ENCODE measurements around the gene NUBP1.
A peak's percentile ranks its signal among the peaks of the same experiment; 100 is the strongest.
"Not testable (repeated sequence)": the region's sequence is repeated elsewhere in the genome, so short reads cannot be mapped to it uniquely, and the experiment has no call there.

The NUBP1 gene

DNA sequence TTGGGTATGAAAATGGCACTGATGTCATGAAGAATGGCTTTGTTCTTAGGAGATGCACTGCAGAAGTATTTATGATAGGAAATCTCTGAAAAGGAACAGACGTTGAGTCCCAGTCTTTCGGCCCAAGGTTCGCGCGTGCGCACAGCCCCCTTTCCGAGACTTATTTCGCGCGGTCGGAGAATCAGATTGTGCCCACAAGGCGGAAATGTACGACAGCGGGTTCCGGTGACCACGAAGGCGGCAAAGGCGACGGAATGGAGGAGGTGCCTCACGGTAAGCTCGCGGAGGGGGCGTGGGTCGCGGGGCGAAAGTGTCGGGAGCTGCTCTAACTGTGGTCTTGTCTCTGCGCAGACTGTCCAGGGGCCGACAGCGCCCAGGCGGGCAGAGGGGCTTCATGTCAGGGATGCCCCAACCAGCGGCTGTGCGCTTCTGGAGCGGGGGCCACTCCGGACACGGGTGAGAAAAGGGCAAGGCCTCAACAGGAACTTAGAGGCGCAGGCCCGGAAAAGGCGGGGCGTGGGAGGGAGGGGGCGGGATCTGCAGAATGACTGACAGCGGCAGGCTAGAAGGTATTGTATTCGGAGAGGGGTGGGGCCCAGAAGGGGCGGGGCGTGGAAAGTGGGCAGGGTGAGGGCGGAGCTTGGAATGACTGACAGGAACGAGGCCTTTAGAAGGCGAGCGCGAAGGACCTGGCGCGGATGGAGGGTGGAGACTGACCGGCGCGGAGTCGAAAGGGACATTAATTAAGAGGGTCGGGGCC, at the start of gene NUBP1:
Gene NUBP1, plus strand, starts transcription at position 233 of the 760 bp plus-strand sequence. Its CDS starts 22 bp downstream, at position 255.
- DNase-seq = peak; percentile 63

DNA sequence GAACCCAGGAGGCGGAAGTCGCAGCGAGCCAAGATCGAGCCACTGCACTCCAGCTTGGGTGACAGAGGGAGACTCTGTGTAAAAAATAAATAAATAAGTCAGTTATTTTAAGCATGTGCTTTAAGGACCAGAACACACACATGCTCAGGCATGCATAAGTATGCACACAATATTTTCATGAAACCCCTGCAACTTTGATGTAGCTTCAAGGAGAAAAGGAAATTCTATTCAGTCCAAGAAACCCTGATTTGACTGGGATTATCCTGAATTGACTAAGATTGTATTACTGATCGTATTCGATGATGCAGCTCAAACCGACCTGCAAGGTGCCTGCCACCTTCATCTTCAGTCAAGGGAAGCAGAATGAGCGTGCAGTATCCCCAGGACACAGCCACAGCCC, 49.8 kb upstream of the NUBP1 start:
- no peak for DNase-seq

DNA sequence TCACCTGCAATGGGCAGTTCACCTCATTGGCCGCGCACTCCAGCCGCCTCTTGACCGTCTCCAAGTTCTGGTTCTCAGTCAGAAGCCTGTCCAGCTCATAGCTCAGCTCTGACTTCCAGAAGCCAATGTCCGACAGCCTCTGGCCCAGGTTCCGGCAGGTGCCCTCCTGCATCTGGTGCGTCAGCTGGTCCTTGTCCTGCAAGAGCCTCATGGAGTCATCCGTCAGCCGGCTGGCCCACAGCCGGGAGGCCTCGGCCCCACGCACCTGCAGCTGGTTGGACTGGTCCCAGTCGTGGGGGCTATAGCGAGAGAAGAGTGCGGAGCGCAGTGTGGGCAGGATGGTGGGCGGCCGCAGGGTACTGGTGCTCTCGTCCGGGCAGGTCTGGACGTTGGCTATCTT, 49.3 kb upstream of the NUBP1 start:
- DNase-seq = no peak

DNA sequence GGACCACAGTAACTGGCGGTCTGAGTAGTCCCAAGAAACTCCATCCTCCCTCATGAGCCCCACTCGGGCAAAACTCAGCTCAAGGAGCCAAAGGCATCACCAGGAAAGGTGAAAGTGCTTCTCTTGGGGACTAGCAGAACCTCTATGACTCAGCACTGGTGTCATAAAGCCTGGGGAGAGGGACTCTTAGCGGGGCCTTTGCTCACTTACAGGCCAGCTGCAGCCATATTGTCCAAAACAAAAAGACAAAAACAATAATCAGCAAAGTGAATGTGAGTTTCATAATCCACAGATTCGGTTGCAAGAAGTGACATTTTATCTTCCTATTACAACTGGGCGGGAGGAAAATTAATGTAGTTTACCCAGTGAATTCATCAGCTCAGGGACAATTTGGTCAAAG, 48.8 kb upstream of the NUBP1 start, which contains the start of gene TEKT5:
Gene TEKT5, minus strand, starts transcription at position 101 of the 400 bp plus-strand sequence. Its CDS starts 57 bp downstream, at position 44.
- DNase-seq = no peak

DNA sequence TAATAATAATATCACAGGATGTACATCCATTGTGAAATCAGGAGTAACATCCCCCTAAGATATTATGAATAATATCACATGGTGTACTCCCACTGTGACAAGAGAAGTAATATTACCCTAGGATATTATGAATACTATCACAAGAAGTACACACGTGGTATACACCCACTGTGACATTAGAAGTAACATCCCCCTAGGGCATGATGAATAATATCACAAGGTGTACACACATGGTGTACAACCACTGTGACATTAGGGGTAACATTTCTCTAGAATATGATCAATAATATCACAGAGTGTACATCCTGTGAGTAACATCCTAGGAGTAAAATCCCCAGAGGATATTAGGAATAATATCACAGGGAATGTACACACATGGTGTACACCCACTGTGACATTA, 43.9 kb upstream of the NUBP1 start:
- DNase-seq = no peak

DNA sequence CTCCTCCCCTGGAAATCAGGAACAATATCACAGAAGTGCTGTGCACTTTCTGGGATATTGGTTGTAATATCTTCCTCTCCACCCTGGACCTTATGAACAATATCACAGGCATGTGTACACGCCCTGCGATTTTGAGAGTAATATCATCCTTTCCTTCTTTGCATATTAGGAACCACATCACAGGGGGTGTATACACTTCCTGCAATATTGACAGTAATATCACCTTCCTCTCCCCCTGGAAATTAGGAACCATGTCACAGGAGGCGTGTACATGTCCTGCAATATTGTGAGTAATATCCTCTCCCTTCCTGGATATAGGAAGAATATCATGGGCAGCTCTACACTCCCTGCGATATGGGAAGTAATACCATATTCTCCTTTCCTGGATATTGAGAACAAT, 34.7 kb upstream of the NUBP1 start:
- no peak for DNase-seq

DNA sequence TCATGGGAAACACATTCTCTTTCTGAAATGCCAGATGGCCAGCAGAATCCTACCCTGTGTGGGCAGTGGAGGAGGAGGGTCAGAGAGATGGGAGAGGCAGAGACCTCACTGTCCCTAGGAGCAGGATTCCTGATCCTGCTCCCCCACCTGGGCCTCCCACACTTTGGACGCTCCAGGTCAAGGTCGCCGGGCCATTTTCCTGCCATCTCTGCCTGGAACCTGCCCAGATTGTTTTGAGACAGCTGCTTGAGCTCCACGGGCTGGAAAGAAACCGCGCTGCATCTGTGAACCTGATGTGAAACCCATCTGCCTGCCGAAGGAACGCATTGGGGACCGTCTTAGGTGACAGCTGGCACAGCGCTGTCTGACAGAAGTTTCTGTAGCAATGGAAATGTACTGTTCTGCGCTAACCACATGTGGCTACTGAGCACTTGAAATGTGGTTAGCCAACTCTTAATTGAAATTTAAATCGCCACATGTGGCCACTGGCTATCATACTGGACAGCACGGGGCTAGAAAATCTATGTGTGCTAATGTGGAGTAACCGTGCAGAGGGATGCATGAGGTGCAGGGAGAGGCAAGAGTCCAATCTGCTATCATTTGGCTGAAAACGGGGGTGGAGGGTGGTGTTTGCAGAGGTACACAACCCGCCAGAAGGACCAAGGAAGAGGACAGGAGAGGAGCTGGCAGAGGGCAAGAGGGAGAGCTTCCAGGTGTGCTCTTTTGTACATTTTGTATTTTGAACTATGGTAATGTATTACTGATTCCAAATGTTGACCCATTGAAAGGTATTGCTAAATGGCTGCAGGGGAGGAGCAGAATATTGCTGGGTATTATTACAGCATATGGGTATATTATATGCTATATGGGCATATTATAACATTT, 15.4 kb upstream of the NUBP1 start:
- no peak for DNase-seq

DNA sequence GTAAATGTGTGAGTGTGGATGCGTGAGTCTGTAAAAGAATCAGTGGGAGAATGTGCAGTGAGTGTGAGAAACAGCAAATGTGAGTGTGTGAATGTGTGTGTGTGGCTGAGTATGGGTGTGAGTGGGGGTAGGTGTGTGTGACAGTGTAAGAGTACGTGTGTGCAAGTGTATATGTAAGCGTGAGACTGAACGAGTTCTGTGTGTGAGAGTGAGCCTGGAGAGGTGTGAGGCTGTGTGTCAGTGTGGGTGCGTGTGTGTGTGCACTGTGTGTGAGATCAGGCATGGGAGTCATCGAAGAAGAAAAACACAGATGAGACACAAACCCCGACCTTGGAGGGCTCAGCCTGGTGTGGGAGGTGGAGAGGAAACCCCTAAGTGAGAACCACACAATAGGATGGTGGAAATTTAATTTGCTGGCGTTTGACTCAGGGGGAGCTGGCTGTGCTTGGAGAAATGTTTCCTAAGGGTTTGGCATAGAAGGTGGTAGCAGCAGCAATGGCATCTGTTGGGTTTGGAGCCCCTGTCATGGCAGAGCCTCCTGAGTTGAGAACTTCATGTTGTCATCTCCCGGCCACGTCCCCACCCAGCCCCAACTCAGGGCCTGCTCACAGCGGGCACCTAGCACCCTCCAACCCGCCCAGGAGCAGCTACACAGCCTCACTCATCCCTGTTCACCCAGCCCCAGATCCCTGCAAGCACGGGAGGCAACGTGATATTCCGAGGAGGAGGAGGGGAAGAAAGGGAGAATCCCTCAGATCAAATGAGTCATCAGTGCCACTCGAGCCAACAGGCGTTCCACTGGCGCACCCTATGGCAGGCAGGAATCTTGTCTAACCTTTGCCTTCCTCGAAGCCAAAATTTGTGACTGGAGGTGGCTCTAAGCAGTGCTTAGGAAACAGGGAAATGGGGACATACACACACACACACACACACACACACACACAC, 14.3 kb upstream of the NUBP1 start:
- peak; percentile 15 for DNase-seq

DNA sequence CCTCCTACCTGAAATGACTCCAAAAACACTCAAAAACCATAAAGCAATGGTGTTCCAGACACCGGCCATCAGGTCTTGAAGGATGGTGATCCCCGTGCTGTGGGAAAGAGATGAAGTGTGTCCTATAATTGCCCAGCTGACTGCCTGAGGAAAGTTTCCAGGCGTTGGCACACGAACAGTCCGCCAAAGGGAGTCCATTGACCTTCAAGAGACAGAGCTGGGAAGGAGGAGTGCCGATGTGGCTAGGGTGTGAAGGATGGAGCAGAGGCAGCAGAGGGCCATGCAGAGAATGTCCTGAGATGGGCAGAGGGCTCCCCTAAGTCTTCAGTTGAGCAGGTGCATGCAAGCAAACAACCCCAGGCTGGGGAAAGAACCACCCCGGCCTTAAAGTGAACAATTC, 11.9 kb upstream of the NUBP1 start:
- DNase-seq = no peak

DNA sequence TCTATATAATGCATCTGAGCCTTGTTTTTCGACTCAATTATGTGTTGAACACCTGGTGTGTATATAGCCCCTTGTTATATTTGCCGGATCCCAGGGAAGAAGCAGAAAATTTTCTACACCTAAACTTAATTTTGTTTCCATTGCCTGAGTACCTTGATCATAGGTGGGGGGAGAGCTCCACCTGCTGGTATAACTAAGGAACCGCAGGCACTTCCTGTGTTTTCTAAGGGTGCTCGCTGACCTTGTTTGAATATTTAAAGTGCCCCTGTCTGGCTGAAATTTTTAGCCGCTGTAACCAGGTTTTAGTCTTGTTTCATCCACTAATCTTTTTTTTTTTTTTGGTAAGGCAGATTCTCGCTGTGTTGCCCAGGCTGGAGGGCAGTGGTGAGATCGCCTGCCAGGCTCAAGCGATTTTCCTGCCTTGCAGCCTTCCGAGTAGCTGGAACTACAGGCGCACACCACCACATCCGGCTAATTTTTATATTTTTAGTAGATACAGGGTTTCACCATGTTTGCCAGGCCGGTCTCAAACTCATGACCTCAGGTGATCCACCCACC, 6.5 kb upstream of the NUBP1 start:
- no peak for DNase-seq

DNA sequence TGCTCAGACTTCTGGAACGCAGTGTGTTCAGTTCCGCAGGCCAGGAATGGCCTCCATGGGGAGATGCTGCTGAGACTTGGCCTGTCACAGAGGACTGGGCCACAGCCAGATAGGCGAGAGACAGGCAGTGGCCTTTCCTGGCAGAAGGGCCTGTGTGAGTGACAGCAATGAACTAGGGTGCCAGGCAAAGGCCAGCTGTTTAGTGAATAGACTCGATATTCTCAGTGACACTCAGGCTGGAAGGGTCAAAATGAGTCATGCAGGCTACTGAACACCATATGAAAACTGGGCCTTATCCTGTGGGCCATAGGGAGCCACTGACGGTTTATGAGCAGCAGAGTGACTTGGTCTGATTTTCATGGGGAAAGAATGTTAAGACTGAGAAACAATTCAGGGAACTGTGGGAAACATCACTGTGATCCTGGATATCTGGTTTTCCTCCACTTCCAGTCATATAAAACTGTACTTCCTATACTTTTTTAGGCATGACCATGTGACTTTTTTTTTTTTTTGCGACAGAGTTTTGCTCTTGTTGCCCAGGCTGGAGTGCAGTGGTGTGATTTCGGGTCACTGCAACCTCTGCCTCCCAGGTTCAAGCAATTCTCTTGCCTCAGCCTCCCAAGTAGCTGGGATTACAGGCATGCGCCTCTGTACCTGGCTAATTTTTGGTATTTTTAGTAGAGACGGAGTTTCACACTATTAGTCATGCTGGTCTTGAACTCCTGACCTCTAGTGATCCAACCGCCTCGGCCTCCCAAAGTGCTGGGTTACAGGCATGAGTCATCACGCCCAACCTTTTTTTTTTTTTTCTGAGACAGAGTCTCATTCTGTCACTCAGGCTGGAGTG, 5.2 kb upstream of the NUBP1 start:
- DNase-seq = no peak

DNA sequence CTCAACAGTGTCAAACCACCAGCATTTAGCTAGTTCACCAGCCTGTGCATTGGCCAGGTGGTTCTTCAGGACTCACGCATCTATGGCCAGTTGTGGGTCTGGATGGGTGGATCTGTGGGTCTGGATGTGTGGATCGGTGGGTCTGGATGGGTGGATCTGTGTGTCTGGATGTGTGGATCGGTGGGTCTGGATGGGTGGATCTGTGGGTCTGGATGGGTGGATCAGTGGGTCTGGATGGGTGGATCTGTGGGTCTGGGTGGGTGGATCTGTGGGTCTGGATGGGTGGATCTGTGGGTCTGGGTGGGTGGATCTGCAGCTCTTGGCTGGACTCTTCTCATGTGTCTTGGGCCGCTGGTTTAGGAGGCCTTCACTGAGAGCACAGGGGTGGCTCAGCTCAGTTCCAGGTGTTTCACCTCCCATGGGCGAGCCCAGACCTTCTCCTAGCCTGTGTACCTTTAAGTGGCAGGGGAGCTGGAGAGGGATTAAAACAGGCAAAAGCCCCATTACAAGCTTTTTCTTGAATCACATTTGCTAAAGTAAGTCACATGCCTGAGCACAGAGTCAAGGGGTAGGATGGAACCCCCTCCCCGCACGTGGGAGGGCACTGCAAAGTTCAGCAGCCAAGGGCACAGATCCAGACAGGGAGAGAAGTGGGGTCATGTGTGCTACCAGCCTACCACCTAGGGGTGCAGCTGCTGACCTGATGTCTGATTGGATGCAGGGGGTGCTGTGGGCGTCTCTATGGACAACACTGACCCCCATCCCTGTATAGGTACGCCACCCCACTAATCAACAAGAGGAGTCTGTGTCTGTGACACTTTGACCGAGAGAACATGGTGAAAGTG, 3.4 kb upstream of the NUBP1 start:
- no peak for DNase-seq

DNA sequence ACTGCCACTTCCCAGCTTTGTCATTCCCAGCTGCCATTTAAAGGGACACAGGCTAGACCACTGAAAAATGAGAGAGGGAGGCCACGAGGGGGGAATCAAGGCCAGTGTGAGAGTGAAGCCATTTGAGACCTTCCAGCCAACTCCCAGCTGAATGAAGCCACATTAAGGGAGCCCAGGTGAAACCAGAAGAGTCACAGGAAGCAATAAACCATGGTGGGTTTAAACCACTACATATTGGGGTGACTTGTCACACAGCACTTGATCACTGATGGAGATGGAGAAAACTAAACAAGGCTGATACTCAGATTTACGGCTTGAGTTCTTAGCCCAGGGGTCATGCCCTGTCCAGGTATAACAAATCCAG, 2.8 kb upstream of the NUBP1 start:
- DNase-seq = no peak

DNA sequence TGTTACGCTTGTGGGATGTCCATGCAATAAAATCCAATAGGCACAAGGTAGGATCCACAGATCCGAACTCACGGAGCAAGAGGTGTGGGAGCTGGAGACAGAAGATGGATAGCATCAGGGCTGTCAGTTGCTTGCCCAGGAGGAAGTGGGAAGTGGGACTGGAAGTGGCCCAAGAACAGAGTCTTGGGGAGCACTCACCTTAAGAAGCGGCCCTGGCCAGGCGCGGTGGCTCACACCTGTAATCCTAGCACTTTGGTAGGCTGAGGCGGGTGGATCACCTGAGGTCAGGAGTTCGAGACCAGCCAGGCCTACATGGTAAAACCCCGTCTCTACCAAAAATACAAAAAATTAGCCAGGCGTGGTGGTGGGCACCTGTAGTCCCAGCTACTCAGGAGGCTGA, 2.4 kb upstream of the NUBP1 start:
- not testable (repeated sequence) for DNase-seq

DNA sequence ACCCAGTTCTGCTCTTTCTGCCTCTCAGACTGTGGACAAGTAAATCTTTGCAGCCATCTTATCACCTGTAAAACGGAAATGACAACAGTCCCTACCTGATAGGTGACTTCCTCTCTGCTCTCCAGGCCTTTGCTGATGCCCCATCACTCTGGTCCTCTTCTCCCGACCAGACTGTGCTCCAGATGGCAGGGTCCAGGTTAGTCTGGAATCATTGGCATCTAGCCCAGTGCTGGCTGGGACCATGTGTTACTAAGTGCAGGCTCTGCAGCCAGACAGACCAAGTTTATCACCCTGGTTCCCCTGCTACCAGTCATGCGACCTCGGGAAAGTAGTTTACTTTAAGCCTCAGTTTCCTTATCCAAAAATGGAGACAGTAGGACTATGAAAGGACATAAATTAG, 1.8 kb upstream of the NUBP1 start:
- DNase-seq = no peak

DNA sequence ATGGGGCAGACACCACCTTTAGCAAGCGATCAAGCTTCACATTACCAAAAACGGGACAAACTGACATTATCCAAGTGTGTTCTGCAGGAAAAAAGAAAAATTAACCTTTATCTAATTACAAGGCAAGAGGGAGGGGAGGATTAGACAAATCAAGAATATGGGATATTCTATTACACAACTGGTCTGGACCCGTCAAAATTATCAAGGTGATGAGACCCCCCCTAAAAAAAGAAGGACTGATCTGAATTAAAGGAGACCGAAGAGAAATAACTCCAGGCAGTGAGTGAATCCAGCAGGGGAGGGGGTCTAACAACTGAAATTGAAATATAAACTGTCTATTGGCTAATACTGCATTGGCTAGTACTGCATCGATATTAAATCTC, 424 bp upstream of the NUBP1 start:
- no peak for DNase-seq

DNA sequence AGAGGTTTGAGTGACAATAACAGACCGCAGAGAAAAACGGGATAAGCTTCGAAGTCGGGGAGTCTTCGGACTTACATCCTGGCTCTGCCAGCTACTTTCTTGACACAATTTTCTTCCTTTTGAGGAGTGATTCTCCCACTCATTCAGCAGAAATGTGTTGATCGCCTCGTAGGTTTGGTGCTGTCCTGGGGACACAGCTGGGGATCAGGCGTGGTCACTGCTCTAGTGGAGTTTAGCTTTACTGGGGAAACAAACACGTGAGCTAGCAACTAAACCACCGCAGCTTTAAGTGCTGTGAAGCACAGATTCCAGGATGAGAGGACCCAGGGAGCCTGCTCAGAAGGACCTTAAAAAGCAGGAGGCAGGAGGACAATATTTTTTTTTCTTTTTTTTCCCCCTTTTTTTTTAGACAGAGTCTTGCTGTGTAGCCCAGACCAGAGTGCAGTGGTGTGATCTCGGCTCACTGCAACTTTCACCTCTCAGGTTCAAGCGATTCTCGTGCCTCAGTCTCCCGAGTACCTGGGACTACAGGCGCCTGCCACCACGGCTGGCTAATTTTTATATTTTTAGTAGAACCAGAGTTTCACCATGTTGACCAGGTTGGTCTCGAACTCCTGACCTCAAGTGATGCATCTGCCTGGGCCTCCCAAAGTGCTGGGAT, 858 bp downstream of the NUBP1 start:
- no peak for DNase-seq

DNA sequence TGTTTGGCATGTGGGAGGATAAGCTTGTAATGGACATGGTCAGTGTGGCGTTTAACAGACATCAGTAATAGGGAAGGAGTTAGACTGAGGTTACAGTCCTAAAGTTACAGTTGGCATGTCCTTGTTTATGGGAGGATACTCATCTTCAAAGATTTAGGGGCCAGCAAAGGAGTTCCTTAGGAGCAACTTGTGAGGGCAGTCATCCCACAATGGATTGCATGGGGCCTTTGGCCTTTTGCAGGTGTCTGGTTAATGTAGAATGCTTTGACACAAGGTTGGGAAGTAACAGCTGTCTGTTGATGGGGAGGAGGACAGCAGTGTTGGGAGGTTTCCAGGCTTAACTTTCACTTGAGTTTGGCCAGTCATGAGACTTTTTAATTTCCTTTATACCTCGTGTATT, 2.2 kb downstream of the NUBP1 start:
- DNase-seq = no peak

DNA sequence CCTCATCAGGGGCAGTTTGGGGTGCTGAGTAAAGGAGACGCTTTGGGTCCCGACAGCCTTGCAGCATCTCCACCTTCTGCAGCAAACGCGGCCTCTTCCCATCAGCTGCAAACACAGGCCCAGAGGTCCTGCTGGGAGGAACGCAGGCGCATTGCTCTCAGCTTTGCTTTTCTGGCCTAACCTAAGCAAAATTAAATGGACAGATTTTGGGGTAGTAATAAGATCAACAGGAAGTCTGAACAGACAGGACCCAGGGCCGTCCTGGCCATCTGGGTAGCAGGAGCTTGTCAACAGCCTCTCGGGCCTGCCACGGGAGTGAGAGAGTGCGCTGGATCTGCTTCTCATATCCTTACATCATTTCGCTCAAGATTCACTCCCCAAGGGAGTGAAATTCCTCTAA, 7.2 kb downstream of the NUBP1 start:
- DNase-seq = no peak

DNA sequence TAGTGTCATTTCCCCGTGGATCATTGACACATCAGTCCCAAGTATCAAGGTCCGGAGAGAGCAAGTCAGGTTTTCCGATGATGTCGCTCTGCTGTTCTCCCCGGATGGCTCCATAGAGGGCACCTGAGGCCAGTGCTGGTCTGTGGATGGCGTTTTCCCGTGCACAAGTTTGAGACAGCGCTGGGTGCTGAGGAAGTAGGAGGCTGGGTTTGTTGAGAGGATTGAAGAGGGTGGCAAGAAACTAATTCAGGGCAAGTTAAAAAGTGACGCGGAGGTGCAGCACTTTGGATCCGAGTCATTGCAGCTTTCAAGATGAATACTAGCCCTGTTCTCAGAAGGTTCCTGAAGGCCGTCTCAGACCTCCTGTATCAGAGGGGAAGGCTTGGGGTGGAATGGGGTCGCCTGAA, 7.7 kb downstream of the NUBP1 start:
- DNase-seq = no peak

Measured in NCI-H510A (cell line).